Left ventricle myocardium inferior (tissue), 1 donor: ENCODE results near the gene CDH1. TPM values are rescaled to one million over a fixed set of nuclear protein-coding genes. Genes with fewer than 3 reads are reported as not detected.

Source experiments
- DNase-seq: peaks from one replicate; pipeline ENCODE4 v3.0.0-alpha.2; 2020
- H3K27ac ChIP-seq: fragments of 200-600 bp; replicated peaks from 2 replicates; pipeline ENCODE4 v1.8.0; 2021
- H3K27me3 ChIP-seq: fragments of 200-600 bp; 2 replicates; pipeline ENCODE4 v1.8.0; 2021; ENCODE audit warnings: low read depth
- H3K36me3 ChIP-seq: fragments of 200-600 bp; 2 replicates; pipeline ENCODE4 v1.8.0; 2021
- H3K4me1 ChIP-seq: fragments of 200-600 bp; 2 replicates; pipeline ENCODE4 v1.8.0; 2021
- H3K4me3 ChIP-seq: fragments of 200-600 bp; 2 replicates; pipeline ENCODE4 v1.8.0; 2021; ENCODE audit warnings: mild to moderate bottlenecking, moderate library complexity
- H3K9me3 ChIP-seq: fragments of 200-600 bp; replicated peaks from 2 replicates; pipeline ENCODE4 v1.8.0; 2021
- CTCF ChIP-seq: fragments of 200-600 bp; IDR thresholded peaks from 2 replicates; pipeline ENCODE4 v1.8.0; 2021; ENCODE audit warnings: antibody characterized with exemption, mild to moderate bottlenecking, borderline replicate concordance
- intact Hi-C: fragments of 100-400 bp; cut with micrococcal nuclease; formaldehyde crosslinking; loops from one replicate; pipeline ENCODE4 v1.11.0; 2022
- total RNA-seq: library from RNA; stranded (reverse); fragmentation: NEBNext Ultra II Directional; extraction: Animal tissue kit (Norgen Biotek cat#: 25700); gene quantifications from one replicate; pipeline ENCODE4 v1.2.1, GENCODE V29; 2021
- donor health status: DM: no; HTN: yes; CAD: no; lungs with severe emphysema.

The CDH1 gene
- total RNA-seq, 1 donor from 2014 or later, result 0.11 TPM

DNA sequence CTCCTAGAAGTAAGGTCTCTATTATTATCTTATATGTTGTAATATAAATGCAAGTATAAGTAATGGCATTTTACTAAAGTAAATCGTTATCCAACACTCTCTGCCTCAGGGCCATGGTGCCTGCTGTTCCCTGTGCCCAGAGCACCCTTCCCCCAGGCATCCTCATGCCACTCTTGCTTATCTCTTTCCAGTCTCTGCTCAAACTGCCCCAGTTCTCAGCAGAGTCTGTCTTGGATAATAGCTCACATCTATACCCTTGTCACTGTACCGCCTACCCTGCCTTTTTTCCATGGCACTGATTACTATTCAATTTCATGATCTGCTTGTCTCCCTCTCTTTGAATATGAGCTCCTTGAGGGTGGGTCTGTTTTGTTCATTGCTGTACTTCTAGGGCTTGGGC, 31.7 kb downstream of the CDH1 start:
- H3K27me3 ChIP-seq, result peaks cover 74% of the 10 kb centered on the region
- no peaks in the 10 kb centered on the region for H3K9me3 ChIP-seq
- intact Hi-C loops, result no loop called here
- H3K4me1 ChIP-seq, result no peaks in the 10 kb centered on the region
- no peak overlapping the region for H3K4me3 ChIP-seq
- TF ChIP-seq CTCF, result no peak
- DNase-seq, result no peak
- no peak overlapping the region for H3K27ac ChIP-seq
- H3K36me3 ChIP-seq, result no peaks in the 10 kb centered on the region

DNA sequence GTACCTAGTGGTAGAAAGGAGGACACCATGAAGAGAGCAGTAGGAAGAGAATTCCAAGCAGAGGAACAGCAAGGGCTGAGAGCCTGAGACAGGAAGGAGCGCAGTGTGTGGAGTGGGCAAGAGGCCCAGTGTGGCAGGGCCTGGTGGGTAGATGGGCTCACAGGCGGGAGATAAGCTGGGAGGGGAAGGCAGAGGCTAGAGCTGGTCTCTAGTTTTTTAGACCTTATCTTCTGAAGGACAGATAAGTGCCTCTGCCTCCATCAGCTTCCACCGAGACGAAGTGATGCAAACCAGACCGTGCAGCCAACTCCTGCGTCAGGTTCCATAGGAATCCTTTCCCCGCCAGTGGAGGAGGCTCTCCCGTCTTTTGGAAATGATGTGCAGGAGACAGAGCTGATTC, 33.6 kb downstream of the CDH1 start:
- H3K9me3 ChIP-seq, result no peaks in the 10 kb centered on the region
- DNase-seq, result no peak
- no peaks in the 10 kb centered on the region for H3K36me3 ChIP-seq
- H3K4me3 ChIP-seq, result no peak overlapping the region
- H3K27me3 ChIP-seq, result peaks cover 73% of the 10 kb centered on the region
- intact Hi-C loops, result no loop called here
- no peak overlapping the region for H3K27ac ChIP-seq
- TF ChIP-seq CTCF, result no peak
- H3K4me1 ChIP-seq, result no peaks in the 10 kb centered on the region

- no peak overlapping the region for H3K27ac ChIP-seq
- H3K4me1 ChIP-seq, result no peaks in the 10 kb centered on the region
- DNase-seq, result no peak
- peaks cover 64% of the 10 kb centered on the region for H3K27me3 ChIP-seq
- H3K9me3 ChIP-seq, result no peaks in the 10 kb centered on the region
- intact Hi-C loops, result no loop called here
- no peak overlapping the region for H3K4me3 ChIP-seq
- TF ChIP-seq CTCF, result no peak
- H3K36me3 ChIP-seq, result no peaks in the 10 kb centered on the region
Observed at GRCh38 chr16:68772030-68772681, 35.1 kb downstream of the CDH1 start.

- no peak overlapping the region for H3K4me3 ChIP-seq
- H3K36me3 ChIP-seq, result no peaks in the 10 kb centered on the region
- intact Hi-C loops, result no loop called here
- no peak for TF ChIP-seq CTCF
- H3K27me3 ChIP-seq, result peaks cover 59% of the 10 kb centered on the region
- DNase-seq, result no peak
- H3K4me1 ChIP-seq, result no peaks in the 10 kb centered on the region
- no peak overlapping the region for H3K27ac ChIP-seq
- no peaks in the 10 kb centered on the region for H3K9me3 ChIP-seq
Observed at GRCh38 chr16:68772871-68773270, 35.8 kb downstream of the CDH1 start.

GRCh38 chr16:68774982-68775634, 38.0 kb downstream of the CDH1 start:
- H3K27me3 ChIP-seq, result peaks cover 37% of the 10 kb centered on the region
- no peak for DNase-seq
- no peak for TF ChIP-seq CTCF
- no peaks in the 10 kb centered on the region for H3K36me3 ChIP-seq
- H3K27ac ChIP-seq, result no peak overlapping the region
- H3K4me3 ChIP-seq, result no peak overlapping the region
- intact Hi-C loops, result no loop called here
- no peaks in the 10 kb centered on the region for H3K9me3 ChIP-seq
- H3K4me1 ChIP-seq, result no peaks in the 10 kb centered on the region
